CD4-positive, alpha-beta T cell (primary cell): ENCODE data around the gene RAPGEF4. TPM values are rescaled to one million over a fixed set of nuclear protein-coding genes. Genes with fewer than 3 reads are reported as not detected.

ENCODE experiments used
- ATAC-seq: fragments of 200-7000 bp; cut with Tn5 transposase; one replicate; pipeline ENCODE4 v1.10.0; 2022; ENCODE audit warnings: mild to moderate bottlenecking; ENCODE audit not compliant: poor library complexity
- CTCF ChIA-PET: fragments of 350-600 bp; sonication (Branson Sonifier 250); formaldehyde crosslinking; loops from one replicate; lab custom pipeline; 2021; ENCODE audit warnings: antibody characterized with exemption, inconsistent platforms; lab: Charles Lee
- POLR2A ChIA-PET: fragments of 350-600 bp; sonication (Branson Sonifier 250); formaldehyde crosslinking; loops from one replicate; lab custom pipeline; 2021; ENCODE audit warnings: antibody characterized with exemption, inconsistent platforms; lab: Charles Lee
- DNase-seq, 14 experiments: peaks; one replicate each; pipeline ENCODE4 v3.0.0-alpha.2; 2013 to 2020; ENCODE audit warnings: mixed read lengths in 2 of 14
- H3K27ac ChIP-seq, 2 donors: one replicate each; pipeline versions ENCODE4 v1.5.1 to v1.7.0; 2013; ENCODE audit warnings: low read length in 2 of 2, low read depth in 1 of 2, mild to moderate bottlenecking in 1 of 2
- H3K27me3 ChIP-seq, 2 experiments: 1 replicate in 1 of 2; 2 replicates in 1 of 2; pipeline versions ENCODE4 v1.6.1 to v1.7.0; 2013; ENCODE audit warnings: low read length in 2 of 2, control low read depth in 1 of 2, mild to moderate bottlenecking in 1 of 2, moderate library complexity in 1 of 2; ENCODE audit not compliant: insufficient read depth in 2 of 2, control insufficient read depth in 1 of 2
- H3K36me3 ChIP-seq: one replicate; pipeline ENCODE4 v1.6.1; 2013; ENCODE audit warnings: low read length, control low read depth; ENCODE audit not compliant: insufficient read depth
- H3K4me1 ChIP-seq: one replicate; pipeline ENCODE4 v1.6.1; 2013; ENCODE audit warnings: low read length, control low read depth; ENCODE audit not compliant: insufficient read depth
- H3K4me3 ChIP-seq: one replicate; pipeline ENCODE4 v1.5.1; 2013; ENCODE audit warnings: mild to moderate bottlenecking, low read length, moderate library complexity
- H3K9me3 ChIP-seq, 2 experiments: 1 replicate in 1 of 2; 2 replicates in 1 of 2; pipeline versions ENCODE4 v1.6.1 to v1.7.0; 2013; ENCODE audit warnings: low read length in 2 of 2, mild to moderate bottlenecking in 2 of 2, control low read depth in 1 of 2, moderate library complexity in 1 of 2; ENCODE audit not compliant: control insufficient read depth in 1 of 2, insufficient read depth in 1 of 2
- H3K27ac Mint-ChIP-seq: one replicate; pipeline ENCODE4 v1.8.0; 2020; ENCODE audit warnings: mixed read lengths
- H3K27me3 Mint-ChIP-seq: one replicate; pipeline ENCODE4 v1.8.0; 2021; ENCODE audit warnings: mixed read lengths
- H3K36me3 Mint-ChIP-seq: one replicate; pipeline ENCODE4 v1.8.0; 2021; ENCODE audit warnings: low read depth, mixed read lengths
- H3K4me1 Mint-ChIP-seq: one replicate; pipeline ENCODE4 v1.8.0; 2021; ENCODE audit warnings: low read depth, mixed read lengths
- H3K4me3 Mint-ChIP-seq: one replicate; pipeline ENCODE4 v1.8.0; 2020; ENCODE audit warnings: mild to moderate bottlenecking, mixed read lengths
- H3K9me3 Mint-ChIP-seq: one replicate; pipeline ENCODE4 v1.8.0; 2020; ENCODE audit warnings: mixed read lengths
- intact Hi-C, 2 experiments: fragments of 100-400 bp; cut with DNase I in 1 of 2; cut with micrococcal nuclease in 1 of 2; formaldehyde crosslinking; loops; one replicate each; pipeline versions ENCODE4 v1.15.1 to v1.9.0; 2023 to 2025; cut with DNase I, micrococcal nuclease
- total RNA-seq, 174 experiments: library from RNA in 2 of 174; stranded (reverse) in 2 of 174; gene quantifications; one replicate each; pipeline ENCODE4 v1.2.3 and lab custom pipeline; 2021 to 2026
- TF ChIP-seq, protein P1 (sequence below): fragments of 200-600 bp; IDR thresholded peaks from one replicate; pipeline ENCODE4 v1.8.0; 2022; ENCODE audit warnings: antibody characterized with exemption, mild to moderate bottlenecking

Gene RAPGEF4
- total RNA-seq, 2 experiments from 2014 or later = 0.69 to 0.73 TPM

DNA sequence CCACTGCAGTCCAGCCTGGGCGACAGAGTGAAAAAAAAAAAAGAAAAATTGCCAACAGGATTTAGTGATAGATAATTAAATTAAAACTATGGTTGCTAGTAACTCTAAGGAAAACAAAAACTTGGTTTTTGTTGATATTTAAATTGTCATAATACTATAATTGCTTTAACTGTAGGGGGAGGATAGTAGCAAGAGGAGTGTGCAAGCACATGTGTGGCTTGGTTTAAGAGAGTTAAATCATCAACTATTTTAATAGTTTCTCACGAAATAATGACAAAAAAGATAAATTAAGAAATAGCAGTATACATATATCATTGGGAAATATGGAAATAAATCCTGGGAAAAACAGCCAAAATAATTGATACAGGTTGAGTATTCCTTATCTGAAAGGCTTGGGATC, 27.4 kb upstream of the RAPGEF4 start:
- intact Hi-C loops = loop anchor here (10.0 kb wide), 2 partner anchors 533 to 1133 kb away; no protein-coding TSS in a partner anchor
- H3K4me3 Mint-ChIP-seq = no peak overlapping the region
- ChIA-PET POLR2A (no interaction called here), CTCF (no interaction called here)
- Histone ChIP-seq H3K4me1 (no peaks in the 10 kb centered on the region), H3K36me3 (no peaks in the 10 kb centered on the region), H3K9me3 (no peaks in the 10 kb centered on the region), H3K27ac (no peak overlapping the region), H3K4me3 (no peak overlapping the region), H3K27me3 (no peaks in the 10 kb centered on the region)
- no peaks in the 10 kb centered on the region for H3K9me3 Mint-ChIP-seq
- peaks cover 14% of the 10 kb centered on the region for H3K27me3 Mint-ChIP-seq
- TF ChIP-seq, protein P1, sequence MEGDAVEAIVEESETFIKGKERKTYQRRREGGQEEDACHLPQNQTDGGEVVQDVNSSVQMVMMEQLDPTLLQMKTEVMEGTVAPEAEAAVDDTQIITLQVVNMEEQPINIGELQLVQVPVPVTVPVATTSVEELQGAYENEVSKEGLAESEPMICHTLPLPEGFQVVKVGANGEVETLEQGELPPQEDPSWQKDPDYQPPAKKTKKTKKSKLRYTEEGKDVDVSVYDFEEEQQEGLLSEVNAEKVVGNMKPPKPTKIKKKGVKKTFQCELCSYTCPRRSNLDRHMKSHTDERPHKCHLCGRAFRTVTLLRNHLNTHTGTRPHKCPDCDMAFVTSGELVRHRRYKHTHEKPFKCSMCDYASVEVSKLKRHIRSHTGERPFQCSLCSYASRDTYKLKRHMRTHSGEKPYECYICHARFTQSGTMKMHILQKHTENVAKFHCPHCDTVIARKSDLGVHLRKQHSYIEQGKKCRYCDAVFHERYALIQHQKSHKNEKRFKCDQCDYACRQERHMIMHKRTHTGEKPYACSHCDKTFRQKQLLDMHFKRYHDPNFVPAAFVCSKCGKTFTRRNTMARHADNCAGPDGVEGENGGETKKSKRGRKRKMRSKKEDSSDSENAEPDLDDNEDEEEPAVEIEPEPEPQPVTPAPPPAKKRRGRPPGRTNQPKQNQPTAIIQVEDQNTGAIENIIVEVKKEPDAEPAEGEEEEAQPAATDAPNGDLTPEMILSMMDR = no peak
- no peaks in the 10 kb centered on the region for H3K4me1 Mint-ChIP-seq
- no peak for DNase-seq
- H3K27ac Mint-ChIP-seq = no peak overlapping the region
- no peak for ATAC-seq
- no peaks in the 10 kb centered on the region for H3K36me3 Mint-ChIP-seq

DNA sequence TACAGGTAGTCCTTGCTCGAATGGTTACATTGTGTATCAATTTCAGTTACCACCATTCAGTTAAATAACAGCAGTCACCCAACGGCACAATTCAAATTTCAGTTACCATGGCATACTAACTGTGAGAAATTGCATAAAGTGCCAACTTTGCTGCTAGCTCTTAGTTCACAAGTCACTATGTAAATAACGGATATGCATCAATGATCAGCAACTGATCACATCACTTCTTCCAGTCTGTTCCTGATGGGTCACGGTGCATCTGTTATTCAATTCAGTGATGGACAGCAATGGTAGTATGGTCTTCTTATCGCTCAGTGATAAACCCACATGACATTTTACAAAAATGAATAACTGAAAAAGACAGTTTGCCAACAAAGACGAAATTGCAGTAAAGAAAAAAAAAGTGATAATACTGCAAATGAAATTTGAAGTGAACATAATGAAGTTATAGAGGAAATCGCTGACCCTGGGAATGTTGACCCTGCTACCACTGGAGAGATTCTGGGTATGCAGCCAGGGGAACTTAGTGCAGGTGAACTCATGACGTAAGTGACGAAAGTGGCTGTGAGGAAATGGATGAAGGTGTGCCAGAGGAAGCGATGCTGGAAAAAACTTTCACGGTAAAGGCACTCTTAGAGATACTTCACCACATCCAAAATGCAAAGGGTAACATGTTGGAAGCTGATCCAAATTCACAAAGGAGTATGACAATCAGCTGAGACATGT, 25.9 kb upstream of the RAPGEF4 start:
- Mint-ChIP-seq H3K27me3 (peaks cover 11% of the 10 kb centered on the region), H3K9me3 (no peaks in the 10 kb centered on the region), H3K4me3 (no peak overlapping the region), H3K36me3 (no peaks in the 10 kb centered on the region), H3K4me1 (no peaks in the 10 kb centered on the region), H3K27ac (no peak overlapping the region)
- DNase-seq = no peak
- ChIA-PET CTCF (interaction anchor here (1.0 to 1.4 kb wide), 2 partner anchors 14 to 1111 kb away, joined by 4 read pairs; no protein-coding TSS in a partner anchor), POLR2A (no interaction called here)
- H3K4me1 ChIP-seq = no peaks in the 10 kb centered on the region
- no peak overlapping the region for H3K4me3 ChIP-seq
- intact Hi-C loops = loop anchor here (1.0 to 10.0 kb wide), 9 partner anchors 116 to 1135 kb away; no protein-coding TSS in a partner anchor
- H3K27ac ChIP-seq = no peak overlapping the region
- H3K9me3 ChIP-seq = no peaks in the 10 kb centered on the region
- no peaks in the 10 kb centered on the region for H3K27me3 ChIP-seq
- H3K36me3 ChIP-seq = no peaks in the 10 kb centered on the region
- TF ChIP-seq, protein P1 = no peak
- ATAC-seq = no peak

DNA sequence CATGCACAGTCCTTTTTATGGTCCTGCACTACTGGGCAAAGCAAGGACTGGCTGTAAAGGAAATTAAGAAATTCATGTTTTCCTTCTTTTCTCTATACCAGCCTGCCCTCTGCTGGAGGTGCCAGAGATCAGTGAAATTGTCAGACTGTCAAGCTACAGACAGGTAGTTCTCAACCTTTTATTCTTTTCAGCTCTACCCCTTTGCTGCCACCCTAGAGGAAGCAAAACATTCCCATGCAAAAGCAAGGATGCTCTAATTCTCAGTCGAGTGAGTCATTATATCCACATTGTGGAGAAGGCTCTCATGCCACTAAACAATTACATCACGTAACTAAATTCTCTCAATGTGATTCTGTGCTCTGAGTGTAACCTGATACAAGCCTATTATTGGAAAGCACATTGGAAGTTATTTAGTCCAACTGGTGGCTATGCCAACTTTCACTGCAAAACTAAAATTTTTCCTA, 25.0 kb upstream of the RAPGEF4 start:
- Mint-ChIP-seq H3K36me3 (no peaks in the 10 kb centered on the region), H3K4me1 (no peaks in the 10 kb centered on the region), H3K27ac (no peak overlapping the region), H3K9me3 (no peaks in the 10 kb centered on the region), H3K4me3 (no peak overlapping the region), H3K27me3 (peaks cover 11% of the 10 kb centered on the region)
- no peaks in the 10 kb centered on the region for H3K9me3 ChIP-seq
- CTCF ChIA-PET = interaction anchor here (0.6 to 1.4 kb wide), 5 partner anchors 8 to 1112 kb away, joined by 3 to 4 read pairs (median 3); no protein-coding TSS in a partner anchor
- POLR2A ChIA-PET = no interaction called here
- TF ChIP-seq, protein P1 = peak; percentile 76
- H3K36me3 ChIP-seq = no peaks in the 10 kb centered on the region
- ATAC-seq = no peak
- H3K27me3 ChIP-seq = no peaks in the 10 kb centered on the region
- H3K4me3 ChIP-seq = no peak overlapping the region
- H3K4me1 ChIP-seq = no peaks in the 10 kb centered on the region
- intact Hi-C loops = loop anchor here (1.0 to 10.0 kb wide), 7 partner anchors 117 to 1136 kb away; no protein-coding TSS in a partner anchor
- no peak overlapping the region for H3K27ac ChIP-seq
- peak in 13 of 14 experiments; percentile 14 to 59 (median 35) for DNase-seq
